ENCODE results near the gene EPS15.

- TF ChIP-seq EZH2 (IDR thresholded peaks at IDR 0.05; ENCODE audit: insufficient read depth, poor library complexity, severe bottlenecking) (no peak), EZH2phosphoT487 (IDR thresholded peaks at IDR 0.05; ENCODE audit: insufficient read depth, low read depth) (no peak)
Measured at GRCh38 chr1:51561702-51562101, 42.6 kb upstream of the EPS15 start.

Data from GM23248 (cell line).